Upper lobe of right lung (tissue), 1 donor: Measurements from ENCODE around the gene MXI1. TPM values are rescaled to one million over a fixed set of nuclear protein-coding genes. Genes with fewer than 3 reads are reported as not detected.

Source experiments
- ATAC-seq: fragments of 200-7000 bp; cut with Tn5 transposase; one replicate; pipeline ENCODE4 v1.9.1; 2020; ENCODE audit warnings: mild to moderate bottlenecking, moderate library complexity
- DNase-seq: peaks from one replicate; pipeline ENCODE4 v3.0.0-alpha.2; 2020
- H3K27ac ChIP-seq: fragments of 200-600 bp; one replicate; pipeline ENCODE4 v1.8.0; 2022
- H3K27me3 ChIP-seq: fragments of 200-600 bp; one replicate; pipeline ENCODE4 v1.8.0; 2022; ENCODE audit warnings: mild to moderate bottlenecking
- H3K36me3 ChIP-seq: fragments of 200-600 bp; one replicate; pipeline ENCODE4 v1.8.0; 2022
- H3K4me1 ChIP-seq: fragments of 200-600 bp; one replicate; pipeline ENCODE4 v1.8.0; 2022
- H3K4me3 ChIP-seq: fragments of 200-600 bp; one replicate; pipeline ENCODE4 v1.8.0; 2022; ENCODE audit warnings: mild to moderate bottlenecking
- H3K9me3 ChIP-seq: fragments of 200-600 bp; one replicate; pipeline ENCODE4 v1.8.0; 2022
- intact Hi-C: fragments of 100-400 bp; cut with DNase I; formaldehyde crosslinking; loops from one replicate; pipeline ENCODE4 v1.11.0; 2022
- total RNA-seq: library from RNA; stranded (reverse); fragmentation: NEBNext Ultra II Directional; extraction: Animal tissue kit (Norgen Biotek cat#: 25700); gene quantifications from one replicate; pipeline ENCODE4 v1.2.1, GENCODE V29; 2021
- TF ChIP-seq, protein P1 (sequence below): fragments of 200-600 bp; IDR thresholded peaks from one replicate; pipeline ENCODE4 v1.8.0; 2022; ENCODE audit warnings: antibody characterized with exemption
- donor health status: DM: no; HTN: yes; CAD: no; lungs with severe emphysema.

The MXI1 gene
- total RNA-seq, 1 donor from 2014 or later, result 34.7 TPM

DNA sequence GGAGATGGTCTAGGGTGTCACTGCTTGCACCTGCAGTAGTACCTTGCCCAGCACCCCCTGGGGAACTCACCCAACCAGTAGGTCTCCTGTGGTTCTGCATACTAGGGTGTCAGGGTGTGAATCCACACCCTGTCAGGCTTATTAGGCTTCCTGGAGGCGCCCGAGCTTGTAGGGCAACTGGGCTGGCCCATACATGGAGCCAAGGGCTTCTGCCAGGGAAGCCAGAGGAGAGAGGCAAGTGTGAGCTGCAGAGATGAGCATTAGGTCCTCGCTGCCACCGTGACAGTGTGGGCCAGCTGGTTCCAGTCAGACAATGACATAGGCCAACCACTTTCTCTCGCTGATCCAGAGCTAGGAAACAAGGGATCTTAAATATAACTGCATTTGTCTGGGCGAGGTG lies 11.2 kb downstream of the MXI1 start:
- no peak for DNase-seq
- TF ChIP-seq, protein P1, sequence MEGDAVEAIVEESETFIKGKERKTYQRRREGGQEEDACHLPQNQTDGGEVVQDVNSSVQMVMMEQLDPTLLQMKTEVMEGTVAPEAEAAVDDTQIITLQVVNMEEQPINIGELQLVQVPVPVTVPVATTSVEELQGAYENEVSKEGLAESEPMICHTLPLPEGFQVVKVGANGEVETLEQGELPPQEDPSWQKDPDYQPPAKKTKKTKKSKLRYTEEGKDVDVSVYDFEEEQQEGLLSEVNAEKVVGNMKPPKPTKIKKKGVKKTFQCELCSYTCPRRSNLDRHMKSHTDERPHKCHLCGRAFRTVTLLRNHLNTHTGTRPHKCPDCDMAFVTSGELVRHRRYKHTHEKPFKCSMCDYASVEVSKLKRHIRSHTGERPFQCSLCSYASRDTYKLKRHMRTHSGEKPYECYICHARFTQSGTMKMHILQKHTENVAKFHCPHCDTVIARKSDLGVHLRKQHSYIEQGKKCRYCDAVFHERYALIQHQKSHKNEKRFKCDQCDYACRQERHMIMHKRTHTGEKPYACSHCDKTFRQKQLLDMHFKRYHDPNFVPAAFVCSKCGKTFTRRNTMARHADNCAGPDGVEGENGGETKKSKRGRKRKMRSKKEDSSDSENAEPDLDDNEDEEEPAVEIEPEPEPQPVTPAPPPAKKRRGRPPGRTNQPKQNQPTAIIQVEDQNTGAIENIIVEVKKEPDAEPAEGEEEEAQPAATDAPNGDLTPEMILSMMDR, result no peak
- ATAC-seq, result peak; percentile 67
- Histone ChIP-seq H3K4me3 (no peak overlapping the region), H3K27me3 (no peaks in the 10 kb centered on the region), H3K9me3 (no peaks in the 10 kb centered on the region), H3K4me1 (peaks cover 22% of the 10 kb centered on the region), H3K36me3 (no peaks in the 10 kb centered on the region), H3K27ac (no peak overlapping the region)
- intact Hi-C loops, result no loop called here

DNA sequence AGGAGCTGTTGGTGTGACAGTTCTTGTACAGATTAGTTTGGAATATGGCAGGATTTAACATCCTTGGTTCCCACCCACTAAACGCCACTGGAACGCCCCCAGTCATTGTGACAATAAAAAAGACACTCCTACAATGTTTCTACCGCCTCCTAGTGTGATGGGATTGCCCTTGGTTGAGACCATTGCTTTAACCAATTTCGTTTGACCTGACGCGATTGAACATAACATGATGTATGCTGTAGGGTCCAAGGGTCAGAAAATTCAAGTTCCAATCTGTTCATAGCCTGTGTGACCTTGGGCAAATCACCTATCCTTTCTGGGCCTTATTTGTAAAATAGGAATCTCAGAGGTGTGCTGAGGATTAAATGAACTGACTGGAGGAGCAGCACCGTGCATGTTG lies 12.5 kb downstream of the MXI1 start:
- TF ChIP-seq, protein P1, result no peak
- intact Hi-C loops, result no loop called here
- Histone ChIP-seq H3K4me1 (peaks cover 22% of the 10 kb centered on the region), H3K27me3 (no peaks in the 10 kb centered on the region), H3K4me3 (no peak overlapping the region), H3K27ac (no peak overlapping the region), H3K9me3 (no peaks in the 10 kb centered on the region), H3K36me3 (no peaks in the 10 kb centered on the region)
- DNase-seq, result no peak
- ATAC-seq, result no peak

DNA sequence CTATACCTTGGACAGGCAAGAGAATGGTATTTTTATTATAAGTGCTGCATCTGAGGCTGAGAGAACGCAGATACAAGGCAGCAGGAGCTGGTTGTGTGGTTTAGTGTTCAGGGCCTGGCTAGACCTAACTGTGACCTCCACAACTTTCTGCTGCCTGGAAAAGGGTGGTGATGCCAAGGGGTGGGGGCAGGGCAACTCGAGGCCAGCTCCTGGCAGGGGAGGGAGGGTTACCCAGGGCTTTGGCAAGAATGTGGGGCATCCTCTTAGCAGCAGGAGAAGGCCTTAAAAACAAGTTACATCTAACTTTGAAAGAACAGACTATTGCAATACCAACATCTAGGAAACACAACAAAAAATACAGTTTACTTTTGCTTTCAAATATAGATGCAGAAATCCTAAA lies 13.0 kb downstream of the MXI1 start:
- TF ChIP-seq, protein P1, result no peak
- Histone ChIP-seq H3K27me3 (no peaks in the 10 kb centered on the region), H3K36me3 (no peaks in the 10 kb centered on the region), H3K9me3 (no peaks in the 10 kb centered on the region), H3K4me1 (peaks cover 25% of the 10 kb centered on the region), H3K27ac (no peak overlapping the region), H3K4me3 (no peak overlapping the region)
- DNase-seq, result no peak
- no peak for ATAC-seq
- intact Hi-C loops, result no loop called here

DNA sequence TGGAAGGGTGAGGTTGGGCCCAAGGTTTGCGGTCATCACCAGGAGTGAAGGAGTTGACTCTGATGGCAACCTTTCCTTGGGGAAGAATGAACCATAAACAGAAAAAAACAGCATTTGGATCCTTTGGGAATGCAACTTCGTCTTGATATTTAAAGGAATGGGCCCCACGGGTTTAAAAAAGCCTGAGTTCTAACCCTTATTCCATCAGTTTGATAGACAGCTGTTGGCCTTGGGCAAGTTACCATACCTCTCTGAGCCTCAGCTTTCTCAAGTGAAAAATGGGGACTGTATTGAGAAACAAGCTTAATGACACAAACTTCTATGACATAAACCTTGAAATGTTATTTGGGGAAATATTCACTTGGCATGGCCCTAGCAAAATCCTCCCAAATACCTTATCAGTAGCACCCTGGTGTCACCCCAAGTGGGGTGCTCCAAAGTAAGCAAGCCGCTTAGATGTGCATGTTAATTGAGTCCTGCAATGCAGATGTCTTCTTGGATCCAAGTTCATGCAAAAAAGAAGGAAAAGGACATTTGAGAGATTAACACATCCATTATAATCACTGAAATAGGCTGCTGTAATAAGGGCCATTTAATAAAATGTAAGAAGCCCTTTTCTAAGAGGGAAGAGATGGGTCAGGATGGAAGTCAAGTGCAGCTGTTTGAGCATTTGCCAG lies 13.8 kb downstream of the MXI1 start:
- Histone ChIP-seq H3K4me1 (peaks cover 26% of the 10 kb centered on the region), H3K27ac (peak overlapping the region; percentile 66), H3K27me3 (no peaks in the 10 kb centered on the region), H3K4me3 (peak overlapping the region; percentile 38), H3K9me3 (no peaks in the 10 kb centered on the region), H3K36me3 (no peaks in the 10 kb centered on the region)
- ATAC-seq (no peak), DNase-seq (no peak)
- intact Hi-C loops, result no loop called here
- TF ChIP-seq, protein P1, result no peak

DNA sequence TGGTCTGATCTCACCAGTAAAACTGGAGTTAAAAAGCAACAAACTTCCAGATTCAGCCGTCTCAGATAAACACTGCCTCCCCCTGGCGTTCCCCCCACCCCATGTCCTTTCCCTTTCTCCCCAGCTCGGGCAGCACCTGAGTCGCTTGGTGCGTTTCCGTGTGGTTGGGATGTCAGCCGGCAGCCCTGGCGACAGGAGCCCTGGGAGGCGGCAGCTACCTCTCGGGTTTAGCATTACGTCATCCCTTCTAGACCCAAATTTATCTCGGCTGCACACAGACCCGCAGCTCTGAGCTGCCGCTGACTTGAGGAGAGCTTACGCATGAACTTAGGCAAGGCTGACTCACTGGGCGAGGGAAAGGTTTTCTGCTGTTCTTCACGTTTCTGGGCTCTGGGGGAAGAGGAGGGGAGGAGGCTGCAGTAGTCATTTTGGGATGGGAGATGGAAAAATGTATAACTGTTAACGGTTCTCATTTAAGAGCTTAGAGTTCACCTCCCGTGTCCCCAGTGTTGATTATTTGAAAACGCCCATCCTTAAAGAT lies 14.4 kb downstream of the MXI1 start:
- peak overlapping the region; percentile 38 for H3K4me3 ChIP-seq
- no peaks in the 10 kb centered on the region for H3K36me3 ChIP-seq
- no peaks in the 10 kb centered on the region for H3K27me3 ChIP-seq
- DNase-seq (peak; percentile 75), ATAC-seq (peak; percentile 6)
- intact Hi-C loops, result no loop called here
- H3K27ac ChIP-seq, result peak overlapping the region; percentile 66
- peaks cover 26% of the 10 kb centered on the region for H3K4me1 ChIP-seq
- no peaks in the 10 kb centered on the region for H3K9me3 ChIP-seq
- TF ChIP-seq, protein P1, result no peak
